ENCODE measurements around the gene INO80E. TPM values are rescaled to one million over a fixed set of nuclear protein-coding genes. Genes with fewer than 3 reads are reported as not detected.

Gene INO80E
- total and polyA plus RNA-seq, 2 donors (not counting 3 experiments of a cell fraction or from before 2014, with no cell fraction given), result 42.7 to 76.4 TPM

DNA sequence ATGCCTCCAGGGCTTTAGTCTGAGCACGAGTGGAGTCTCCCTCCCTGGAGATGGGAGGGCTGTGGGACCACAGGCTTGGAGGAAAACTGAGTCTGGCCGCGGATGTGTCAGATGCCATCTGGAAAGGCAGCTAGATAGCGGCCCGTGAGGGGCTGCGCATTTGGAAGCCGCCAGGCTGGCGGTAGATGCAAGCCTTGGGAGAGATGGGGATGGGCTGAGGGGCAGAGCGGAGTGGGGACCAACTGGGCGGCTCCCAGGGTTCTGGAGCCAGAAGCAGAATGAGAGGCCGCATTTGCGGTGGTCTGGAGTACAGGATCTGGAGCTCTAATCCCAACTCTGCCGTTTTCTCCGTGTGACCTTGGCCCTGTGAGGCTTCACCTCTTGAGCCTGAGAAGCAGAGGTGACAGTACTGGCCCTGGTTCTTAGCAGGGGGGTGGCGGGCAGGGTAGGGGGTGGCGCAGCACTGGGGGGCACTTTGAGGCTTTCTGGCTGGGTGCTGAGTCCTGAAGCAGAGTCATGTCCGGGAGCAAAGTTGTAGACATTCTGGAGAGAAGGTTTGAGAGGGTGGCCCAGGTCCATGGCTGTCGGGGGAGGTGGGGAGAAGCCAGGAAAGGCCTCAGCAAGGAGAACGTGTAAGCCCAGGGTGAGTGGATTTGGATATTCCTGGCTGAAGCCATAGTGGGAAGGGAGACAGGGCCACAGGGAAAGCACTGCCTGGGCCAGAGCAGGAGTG, 6.7 kb downstream of the INO80E start:
- intact Hi-C loops (cut with micrococcal nuclease), result no loop called here
- POLR2A ChIA-PET, result no interaction called here

More for the DNA sequence above, 6.7 kb downstream of the INO80E start:
- dilution Hi-C loops (cut with MboI; ENCODE audit: extremely low pct_ligation_motif_present, low sequenced_read_pairs), result no loop called here
- DNase-seq (ENCODE audit: low read depth, low spot score) (no peak), FAIRE-seq (no peak)
- Histone ChIP-seq H3K9me3 (replicated peaks; ENCODE audit: control insufficient read depth, insufficient read depth, low read length) (no peaks in the 10 kb centered on the region), H2AFZ (ENCODE audit: low read depth, low read length) (no peak overlapping the region), H3K9ac (replicated peaks; ENCODE audit: extremely low read depth, insufficient read depth, low read length) (no peak overlapping the region), H3K9me1 (replicated peaks; ENCODE audit: control insufficient read depth, extremely low read depth, insufficient read depth, low read length) (no peaks in the 10 kb centered on the region), H4K20me1 (replicated peaks; ENCODE audit: control insufficient read depth, extremely low read depth, insufficient read depth, low read length) (no peaks in the 10 kb centered on the region), H3K4me3 (replicated peaks in 1 of 3; ENCODE audit: insufficient read depth in 1 of 3, low read depth in 1 of 3, low read length in 3 of 3) (no peak overlapping the region), H3K36me3 (ENCODE audit: control insufficient read depth in 2 of 2, extremely low read depth in 1 of 2, insufficient read depth in 2 of 2, low read length in 2 of 2) (peaks cover 0 to 7% of the 10 kb centered on the region in 2 experiments), H3K4me2 (ENCODE audit: insufficient read depth, low read length) (no peak overlapping the region), H3K27me3 (ENCODE audit: control insufficient read depth in 2 of 2, insufficient read depth in 2 of 2, low read length in 2 of 2) (no peaks in the 10 kb centered on the region), H3K4me1 (ENCODE audit: control insufficient read depth, extremely low read depth, insufficient read depth, low read length) (no peaks in the 10 kb centered on the region), H3K27ac (ENCODE audit: insufficient read depth, low read depth, low read length) (no peak overlapping the region), H3K79me2 (ENCODE audit: control insufficient read depth, insufficient read depth, low read length) (no peaks in the 10 kb centered on the region)
- BruUV-seq (replicated peaks), result no TSS peak
- TF ChIP-seq EZH2 (IDR thresholded peaks at IDR 0.05; ENCODE audit: borderline replicate concordance, low read depth, low read length, severe bottlenecking), result no peak
- TF ChIP-seq POLR2A (IDR thresholded peaks at IDR 0.05; ENCODE audit: low read depth, low read length), result no peak
- TF ChIP-seq, protein P1, sequence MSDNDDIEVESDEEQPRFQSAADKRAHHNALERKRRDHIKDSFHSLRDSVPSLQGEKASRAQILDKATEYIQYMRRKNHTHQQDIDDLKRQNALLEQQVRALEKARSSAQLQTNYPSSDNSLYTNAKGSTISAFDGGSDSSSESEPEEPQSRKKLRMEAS (IDR thresholded peaks at IDR 0.05; ENCODE audit: insufficient read depth, insufficient read length), result no peak
- no peak for TF ChIP-seq MYC (IDR thresholded peaks at IDR 0.05; ENCODE audit: low read depth, low read length)
- no peak for TF ChIP-seq CTCF (IDR thresholded peaks at IDR 0.05; ENCODE audit: extremely low read depth in 1 of 2, insufficient read depth in 1 of 2, low read depth in 1 of 2, low read length in 2 of 2)
- TF ChIP-seq GATA2 (IDR thresholded peaks at IDR 0.05; ENCODE audit: insufficient read depth, insufficient read length, low read depth, low read length), result no peak
- no peak for TF ChIP-seq POLR2AphosphoS5 (IDR thresholded peaks at IDR 0.05; ENCODE audit: insufficient read depth, low read depth, low read length)
- TF ChIP-seq JUN (IDR thresholded peaks at IDR 0.05; ENCODE audit: borderline replicate concordance, insufficient read depth, insufficient read length, low read depth), result no peak
- TF ChIP-seq FOS (IDR thresholded peaks at IDR 0.05; ENCODE audit: borderline replicate concordance, insufficient read depth, low read length), result no peak
- CTCF ChIA-PET, result interaction anchor here (1.1 kb wide), 1 partner anchor 195 kb away, joined by 3 read pairs; no protein-coding TSS in a partner anchor

All from endothelial cell of umbilical vein (primary cell).